K562 (cell line): Measurements from ENCODE around the gene DDX5. TPM values are rescaled to one million over a fixed set of nuclear protein-coding genes. Genes with fewer than 3 reads are reported as not detected.
A peak's percentile ranks its signal among the peaks of the same experiment; 100 is the strongest.

Source experiments
- ATF3 ChIP-seq, 2 experiments: fragments of 450-650 bp in 1 of 2; sonication (generic) in 1 of 2; formaldehyde crosslinking in 1 of 2; IDR thresholded peaks in 1 of 2; conservative IDR thresholded peaks in 1 of 2; 2 replicates each; pipeline versions ENCODE4 v1.6.1 to v1.8.1; 2016 to 2023; ENCODE audit warnings: mild to moderate bottlenecking in 2 of 2, moderate library complexity in 2 of 2, inconsistent platforms in 1 of 2, missing genetic modification reagents in 1 of 2
- CREB1 ChIP-seq, 2 experiments: sonication (generic) in 1 of 2; formaldehyde crosslinking in 1 of 2; IDR thresholded peaks; 2 replicates each; pipeline versions ENCODE4 v1.6.1 to v1.8.0; 2012 to 2022; ENCODE audit warnings: inconsistent platforms in 1 of 2, mild to moderate bottlenecking in 1 of 2, missing genetic modification reagents in 1 of 2, moderate library complexity in 1 of 2
- DPF2 ChIP-seq: fragments of 450-650 bp; IDR thresholded peaks from 2 replicates; pipeline ENCODE4 v1.6.1; 2016
- ELF1 ChIP-seq: fragments of 200-800 bp; sonication (Bioruptor generic); IDR thresholded peaks from 2 replicates; pipeline ENCODE4 v1.6.1; 2016; ENCODE audit warnings: missing genetic modification characterization, missing compliant biosample characterization
- ELF4 ChIP-seq: fragments of 450-650 bp; formaldehyde crosslinking; IDR thresholded peaks from 2 replicates; pipeline ENCODE4 v1.4.0; 2022; ENCODE audit warnings: missing genetic modification characterization
- KDM1A ChIP-seq, 2 experiments: fragments of 450-650 bp; IDR thresholded peaks; 2 replicates each; pipeline ENCODE4 v1.6.1; 2016; ENCODE audit warnings: mild to moderate bottlenecking in 2 of 2
- MYC ChIP-seq, 2 experiments: fragments of 250-450 bp in 1 of 2; sonication (Bioruptor Pico) in 1 of 2; IDR thresholded peaks; 2 replicates each; pipeline versions ENCODE4 v1.5.1 to v1.6.1; 2012 to 2021; ENCODE audit warnings: low read depth in 2 of 2, borderline replicate concordance in 1 of 2, improper control_type of control experiment in 1 of 2, low read length in 1 of 2, mild to moderate bottlenecking in 1 of 2, moderate library complexity in 1 of 2
- NCOA1 ChIP-seq: fragments of 450-650 bp; IDR thresholded peaks from 2 replicates; pipeline ENCODE4 v1.6.1; 2016; ENCODE audit warnings: low read depth
- NCOR1 ChIP-seq: fragments of 450-650 bp; IDR thresholded peaks from 2 replicates; pipeline ENCODE4 v1.6.1; 2016; ENCODE audit warnings: mild to moderate bottlenecking, moderate library complexity
- NFE2 ChIP-seq: IDR thresholded peaks from 2 replicates; pipeline ENCODE4 v1.6.1; 2014; ENCODE audit warnings: antibody characterized with exemption, low read depth
- NR0B1 ChIP-seq: fragments of 450-650 bp; IDR thresholded peaks from one replicate; pipeline ENCODE4 v1.6.1; 2018; ENCODE audit warnings: mild to moderate bottlenecking, moderate library complexity; ENCODE audit not compliant: partially characterized antibody
- NR2C1 ChIP-seq, 2 experiments: fragments of 450-650 bp; IDR thresholded peaks; 2 replicates each; pipeline ENCODE4 v1.6.1; 2017; ENCODE audit warnings: mild to moderate bottlenecking in 2 of 2, antibody characterized with exemption in 1 of 2, inconsistent platforms in 1 of 2, missing compliant biosample characterization in 1 of 2, missing genetic modification characterization in 1 of 2
- POLR2AphosphoS5 ChIP-seq: IDR thresholded peaks from 2 replicates; pipeline ENCODE4 v1.6.1; 2011; ENCODE audit warnings: mild to moderate bottlenecking, low read depth, low read length, moderate library complexity; ENCODE audit not compliant: control insufficient read depth, insufficient read depth
- RFX7 ChIP-seq: fragments of 250-450 bp; sonication (Bioruptor Pico); IDR thresholded peaks from 2 replicates; pipeline ENCODE4 v1.5.1; 2021; ENCODE audit warnings: mild to moderate bottlenecking
- SMAD1 ChIP-seq: fragments of 150-350 bp; IDR thresholded peaks from 2 replicates; pipeline ENCODE4 v1.6.1; 2014; ENCODE audit warnings: low read length, low read depth; ENCODE audit not compliant: partially characterized antibody
- SMAD4 ChIP-seq: fragments of 250-450 bp; sonication (Bioruptor Pico); conservative IDR thresholded peaks from 2 replicates; pipeline ENCODE4 v1.8.0; 2021; ENCODE audit warnings: inconsistent platforms, mild to moderate bottlenecking, moderate library complexity
- SMARCA4 ChIP-seq: fragments of 450-650 bp; IDR thresholded peaks from 2 replicates; pipeline ENCODE4 v1.6.1; 2016
- SMARCC2 ChIP-seq: fragments of 450-650 bp; IDR thresholded peaks from 2 replicates; pipeline ENCODE4 v1.6.1; 2017; ENCODE audit warnings: antibody characterized with exemption, moderate library complexity, mild to moderate bottlenecking, low read depth
- SPI1 ChIP-seq: IDR thresholded peaks from 2 replicates; pipeline ENCODE4 v1.6.1; 2011; ENCODE audit warnings: low read depth, low read length, control low read depth, borderline replicate concordance
- STAT5A ChIP-seq: IDR thresholded peaks from 2 replicates; pipeline ENCODE4 v1.6.1; 2012; ENCODE audit warnings: low read length, inconsistent platforms, borderline replicate concordance
- TCF3 ChIP-seq: sonication (generic); formaldehyde crosslinking; IDR thresholded peaks from 2 replicates; pipeline ENCODE4 v1.4.0; 2020; ENCODE audit warnings: mild to moderate bottlenecking, missing genetic modification reagents
- TRIM24 ChIP-seq, 2 experiments: fragments of 450-650 bp; IDR thresholded peaks; 2 replicates each; pipeline ENCODE4 v1.6.1; 2016
- ZBTB5 ChIP-seq: fragments of 450-650 bp; IDR thresholded peaks from 2 replicates; pipeline ENCODE4 v1.6.1; 2017; ENCODE audit warnings: antibody characterized with exemption
- ZEB2 ChIP-seq: fragments of 450-650 bp; IDR thresholded peaks from 2 replicates; pipeline ENCODE4 v1.6.1; 2016
- ZKSCAN3 ChIP-seq: fragments of 250-450 bp; sonication (Bioruptor Pico); IDR thresholded peaks from 2 replicates; pipeline ENCODE4 v1.4.0; 2020
- ZNF384 ChIP-seq: IDR thresholded peaks from 2 replicates; pipeline ENCODE4 v1.6.1; 2012; ENCODE audit warnings: low read depth, low read length, improper control_type of control experiment
- ZNF717 ChIP-seq: fragments of 250-450 bp; sonication (Bioruptor Pico); IDR thresholded peaks from 2 replicates; pipeline ENCODE4 v1.5.0; 2021
- polyA plus RNA-seq, 8 experiments: library from polyadenylated mRNA; depleted of rRNA in 4 of 8; stranded (reverse) in 5 of 8; unstranded in 3 of 8; fragments of >200 nt; fragmentation: Nextera tagmentation in 2 of 8; fragmentation: Illumina TruSeq in 1 of 8; extraction: Ambion mirVana in 2 of 8; extraction: Trizol in 1 of 8; gene quantifications; 2 replicates each; pipeline versions ENCODE4 v1.2.1 to v1.2.3, GENCODE V29; 2011 to 2014; ENCODE audit warnings: inconsistent platforms in 1 of 8, missing spikeins in 1 of 8
- total RNA-seq, 7 experiments: library from RNA; depleted of rRNA in 6 of 7; stranded (reverse); fragments of >200 nt in 6 of 7; fragmentation: Illumina TruSeq in 2 of 7; extraction: Trizol in 2 of 7; gene quantifications; 2 replicates each; pipeline versions ENCODE4 v1.2.1 to v1.2.3, GENCODE V29; 2011 to 2021; ENCODE audit warnings: low replicate concordance in 1 of 7

DDX5 gene
- total and polyA plus RNA-seq, 9 of the 15 experiments (the other 6 are each of a cell fraction or from before 2014, with no cell fraction given): 306 to 1,639 (median 604) TPM

- TF ChIP-seq ELF1 (peak; percentile 55; the same call in 1 of the 2 replicates), NCOR1 (peak; percentile 88), RFX7 (CRISPR knock-in tag) (no peak), SMAD4 (CRISPR knock-in tag) (peak; percentile 75), KDM1A (IDR thresholded peaks at IDR 0.05) (peak; percentile 76 to 90), NR2C1 (IDR thresholded peaks at IDR 0.05) (no peak), NR2C1 (tag; IDR thresholded peaks at IDR 0.05) (no peak), MYC (IDR thresholded peaks at IDR 0.05; ENCODE audit: low read depth, low read length) (0 out of 2 replicates have a peak, but pooled peaks have one; percentile 36), MYC (CRISPR knock-in tag; IDR thresholded peaks at IDR 0.05; ENCODE audit: borderline replicate concordance, low read depth) (no peak), ZKSCAN3 (no peak), ATF3 (IDR thresholded peaks at IDR 0.05) (peak; percentile 77; the same call in 1 of the 2 replicates), ATF3 (CRISPR knock-in tag; conservative IDR thresholded peaks at IDR 0.05) (no peak), CREB1 (IDR thresholded peaks at IDR 0.05) (peak; percentile 41; the same call in 1 of the 2 replicates), CREB1 (CRISPR knock-in tag; IDR thresholded peaks at IDR 0.05) (no peak), ZNF384 (peak; percentile 47; the same call in 1 of the 2 replicates), ELF4 (peak; percentile 23; the same call in 1 of the 2 replicates), SMARCA4 (peak; percentile 92), ZNF717 (CRISPR knock-in tag) (no peak), STAT5A (peak; percentile 91), NCOA1 (peak; percentile 69; the same call in 1 of the 2 replicates), NR0B1 (no peak), SMAD1 (peak; percentile 85), SMARCC2 (peak; percentile 57; the same call in 1 of the 2 replicates), ZEB2 (peak; percentile 66; the same call in 1 of the 2 replicates), POLR2AphosphoS5 (peak; percentile 85), TRIM24 (IDR thresholded peaks at IDR 0.05) (peak; percentile 58 to 85; a peak in 3 of 4 replicates), ZBTB5 (0 out of 2 replicates have a peak, but pooled peaks have one; percentile 42), NFE2 (peak; percentile 64), SPI1 (peak; percentile 25; the same call in 1 of the 2 replicates), TCF3 (CRISPR knock-in tag) (peak; percentile 92), DPF2 (peak; percentile 94)
Measured at GRCh38 chr17:64537488-64537887, 31.4 kb upstream of the DDX5 start (continued).
